NT2/D1 (cell line): ENCODE measurements around the gene DBF4.
"Not testable (repeated sequence)": the region's sequence is repeated elsewhere in the genome, so short reads cannot be mapped to it uniquely, and the experiment has no call there.

ENCODE experiments used
- DNase-seq: peaks from one replicate; pipeline ENCODE4 v3.0.0-alpha.2; 2011; ENCODE audit warnings: low read depth, low spot score
- H3K27me3 ChIP-seq: 2 replicates; pipeline ENCODE4 v1.6.0; 2011; ENCODE audit warnings: mild to moderate bottlenecking; ENCODE audit not compliant: insufficient read length, insufficient read depth
- H3K36me3 ChIP-seq: 2 replicates; pipeline ENCODE4 v1.6.1; 2011; ENCODE audit warnings: mild to moderate bottlenecking, low read length, mixed read lengths; ENCODE audit not compliant: insufficient read depth, insufficient read length
- H3K4me1 ChIP-seq: 2 replicates; pipeline ENCODE4 v1.5.1; 2011; ENCODE audit not compliant: insufficient read depth, insufficient read length
- H3K4me3 ChIP-seq: 2 replicates; pipeline ENCODE4 v1.5.1; 2011; ENCODE audit warnings: low read depth; ENCODE audit not compliant: insufficient read length
- H3K9ac ChIP-seq: 2 replicates; pipeline ENCODE4 v1.6.0; 2011; ENCODE audit warnings: low read depth; ENCODE audit not compliant: insufficient read length
- H3K9me3 ChIP-seq: 2 replicates; pipeline ENCODE4 v1.5.1; 2011; ENCODE audit warnings: mild to moderate bottlenecking, low read length; ENCODE audit not compliant: insufficient read depth
- SUZ12 ChIP-seq: IDR thresholded peaks from 2 replicates; pipeline ENCODE4 v1.6.1; 2011; ENCODE audit not compliant: insufficient read length, insufficient read depth; ENCODE audit errors: extremely low read depth
- YY1 ChIP-seq: IDR thresholded peaks from 2 replicates; pipeline ENCODE4 v1.6.1; 2011; ENCODE audit not compliant: insufficient read length, insufficient read depth
- ZNF274 ChIP-seq: IDR thresholded peaks from 2 replicates; pipeline ENCODE4 v1.6.1; 2011; ENCODE audit warnings: mild to moderate bottlenecking, low read depth, low read length

DBF4 gene

GRCh38 chr7:87941138-87941537 lies 64.8 kb downstream of the DBF4 start:
- Histone ChIP-seq H3K27me3 (no peaks in the 10 kb centered on the region), H3K36me3 (no peaks in the 10 kb centered on the region), H3K4me1 (no peaks in the 10 kb centered on the region), H3K4me3 (no peak overlapping the region), H3K9ac (no peak overlapping the region), H3K9me3 (no peaks in the 10 kb centered on the region)
- no peak for DNase-seq
- TF ChIP-seq YY1 (no peak), ZNF274 (no peak), SUZ12 (no peak)

GRCh38 chr7:87944547-87944946 lies 68.3 kb downstream of the DBF4 start:
- Histone ChIP-seq H3K9ac (no peak overlapping the region), H3K27me3 (no peaks in the 10 kb centered on the region), H3K9me3 (no peaks in the 10 kb centered on the region), H3K4me3 (no peak overlapping the region), H3K36me3 (no peaks in the 10 kb centered on the region), H3K4me1 (no peaks in the 10 kb centered on the region)
- TF ChIP-seq SUZ12 (no peak), YY1 (no peak), ZNF274 (no peak)
- DNase-seq, result no peak

- DNase-seq, H3K4me3 ChIP-seq, H3K9me3 ChIP-seq, H3K9ac ChIP-seq, H3K36me3 ChIP-seq, H3K27me3 ChIP-seq, H3K4me1 ChIP-seq: not testable (repeated sequence)
These were observed 69.6 kb downstream of the DBF4 start for GRCh38 chr7:87945926-87946325.

GRCh38 chr7:87948371-87948770 lies 72.1 kb downstream of the DBF4 start:
- DNase-seq, result no peak
- no peaks in the 10 kb centered on the region for H3K9me3 ChIP-seq
- no peaks in the 10 kb centered on the region for H3K4me1 ChIP-seq
- H3K4me3 ChIP-seq, result no peak overlapping the region
- no peaks in the 10 kb centered on the region for H3K36me3 ChIP-seq
- no peaks in the 10 kb centered on the region for H3K27me3 ChIP-seq
- TF ChIP-seq YY1, result no peak
- no peak for TF ChIP-seq SUZ12
- H3K9ac ChIP-seq, result no peak overlapping the region
